Sigmoid colon (tissue), 7 donors: ENCODE results near the gene AATK. TPM values are rescaled to one million over a fixed set of nuclear protein-coding genes. Genes with fewer than 3 reads are reported as not detected.

Experiments
- DNase-seq: peaks from one replicate; pipeline ENCODE4 v3.0.0-alpha.2; 2019
- H3K27ac ChIP-seq, 4 donors: fragments of 200-600 bp; sonication (generic); one replicate each; pipeline ENCODE4 v1.5.1; 2016 to 2019; ENCODE audit warnings: mild to moderate bottlenecking in 1 of 4
- H3K27me3 ChIP-seq, 3 donors: fragments of 200-600 bp; sonication (generic); one replicate each; pipeline ENCODE4 v1.5.1; 2019; ENCODE audit warnings: mild to moderate bottlenecking in 1 of 3
- H3K36me3 ChIP-seq, 4 donors: fragments of 200-600 bp; sonication (generic); one replicate each; pipeline ENCODE4 v1.5.1; 2016 to 2019
- H3K4me1 ChIP-seq, 4 donors: fragments of 200-600 bp; sonication (generic); one replicate each; pipeline ENCODE4 v1.5.1; 2017 to 2019
- H3K4me3 ChIP-seq, 4 donors: fragments of 200-600 bp; sonication (generic); one replicate each; pipeline ENCODE4 v1.5.1; 2017 to 2019; ENCODE audit warnings: mild to moderate bottlenecking in 2 of 4, moderate library complexity in 1 of 4
- H3K9me3 ChIP-seq, 4 donors: fragments of 200-600 bp in 3 of 4; sonication (generic) in 3 of 4; one replicate each; pipeline versions ENCODE4 v1.5.1 to v1.6.1; 2013 to 2019
- EP300 ChIP-seq, 4 donors: sonication (generic); formaldehyde crosslinking; IDR thresholded peaks; one replicate each; pipeline ENCODE4 v1.6.1; 2017; ENCODE audit warnings: antibody characterized with exemption in 4 of 4
- POLR2A ChIP-seq, 2 donors: fragments of 450-650 bp; IDR thresholded peaks; one replicate each; pipeline ENCODE4 v1.6.1; 2016; ENCODE audit warnings: antibody characterized with exemption in 2 of 2, mild to moderate bottlenecking in 2 of 2, moderate library complexity in 2 of 2
- POLR2AphosphoS5 ChIP-seq, 4 donors: sonication (generic); formaldehyde crosslinking; IDR thresholded peaks; one replicate each; pipeline ENCODE4 v1.6.1; 2017; ENCODE audit warnings: antibody characterized with exemption in 4 of 4
- WGBS, 2 donors: extraction: QIAGEN DNeasy Blood & Tissue Kit; methylation state at CpG; one replicate each; pipeline ENCODE4 v1.1.7; 2013; 5-methylcytosine and 5-hydroxymethylcytosine counted together
- intact Hi-C: fragments of 100-400 bp; cut with DNase I; formaldehyde crosslinking; loops from one replicate; pipeline ENCODE4 v1.15.1; 2023
- polyA plus RNA-seq, 3 donors: library from polyadenylated mRNA; stranded (reverse); fragments of 200-250 nt; gene quantifications; one replicate each; pipeline ENCODE4 v1.2.3, GENCODE V29; 2013
- total RNA-seq, 4 donors: library from RNA; depleted of rRNA; stranded (reverse); fragments of >200 nt; gene quantifications; one replicate each; pipeline ENCODE4 v1.1.0, GENCODE V29; 2016
- TF ChIP-seq, protein P1 (sequence below), 4 experiments: fragments of 450-650 bp in 3 of 4; fragments of 200-600 bp in 1 of 4; IDR thresholded peaks; one replicate each; pipeline ENCODE4 v1.5.1; 2016 to 2019; ENCODE audit warnings: antibody characterized with exemption in 4 of 4, mild to moderate bottlenecking in 3 of 4, moderate library complexity in 2 of 4
- donor health status: healthy with polysubstance abuse.
- donor health status: Bipolar disorder and iron deficiency.
- donor health status: healthy.

AATK gene
- total and polyA plus RNA-seq, 7 donors, result 0.16 to 9.6 (median 4.2) TPM

DNA sequence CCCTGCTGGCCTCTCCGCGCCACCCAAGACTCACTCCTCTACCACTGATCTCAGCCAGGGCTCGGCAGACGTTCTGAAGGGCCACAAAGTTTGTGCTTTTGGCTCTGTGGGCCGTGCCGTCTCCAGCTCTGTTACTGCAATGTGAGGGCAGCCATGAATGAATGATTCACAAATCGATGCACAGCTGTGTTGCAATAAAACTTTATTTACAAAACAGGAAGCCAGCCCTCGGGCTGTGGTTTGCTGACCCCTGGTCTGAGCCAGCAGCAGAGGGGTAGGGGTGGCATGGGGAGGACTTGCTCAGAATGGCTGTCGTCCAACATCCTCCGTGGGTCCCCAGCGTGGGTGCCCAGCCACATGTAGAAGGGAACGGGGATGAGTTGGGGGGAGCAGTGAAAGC lies 63.7 kb downstream of the AATK start:
- WGBS, 2 donors, result 80 to 87% methylated on average over 12 of the region's 12 CpGs
- no peaks in the 10 kb centered on the region for H3K9me3 ChIP-seq
- DNase-seq, result no peak

DNA sequence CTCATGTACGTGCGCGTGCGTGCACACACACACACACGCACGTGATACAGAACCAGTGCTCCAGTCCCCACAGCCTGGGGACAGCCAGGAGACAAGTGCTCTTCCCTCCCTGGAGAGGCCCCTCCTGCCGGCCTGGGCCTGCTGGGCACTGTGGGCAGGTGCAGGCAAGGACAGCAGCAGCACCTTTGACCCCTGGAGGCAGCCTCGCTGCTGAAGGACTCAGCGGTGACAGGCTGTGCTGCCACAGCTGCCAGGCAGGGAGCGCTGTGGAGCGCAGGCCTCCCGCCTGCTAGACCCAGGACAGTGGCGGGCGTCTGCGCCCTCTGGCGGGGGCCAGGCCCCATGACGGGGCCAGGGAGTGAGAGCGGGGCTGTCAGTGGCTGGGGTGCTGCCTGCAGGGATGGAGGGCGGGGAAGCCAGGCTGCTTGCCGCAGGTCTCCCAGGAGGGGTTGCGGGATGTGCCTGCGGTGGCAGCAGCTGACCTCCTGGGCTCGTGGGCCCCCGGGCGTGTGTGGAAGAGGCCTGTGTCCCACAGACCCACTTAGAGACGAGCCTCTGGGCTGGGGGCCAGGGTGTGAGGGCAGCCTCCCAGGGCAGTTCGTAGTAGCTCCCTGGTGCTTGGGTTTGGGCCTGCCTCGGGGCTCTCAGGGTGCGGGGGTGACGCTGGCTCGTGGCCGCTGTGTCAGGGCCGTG lies 64.3 kb downstream of the AATK start:
- DNase-seq, result peak; percentile 87
- no peaks in the 10 kb centered on the region for H3K27me3 ChIP-seq
- intact Hi-C loops, result loop anchor here (1.0 kb wide), 1 partner anchor 111 kb away; no protein-coding TSS in a partner anchor
- TF ChIP-seq POLR2A (IDR thresholded peaks at IDR 0.05) (no peak), POLR2AphosphoS5 (IDR thresholded peaks at IDR 0.05) (peak in 3 of 4 donors; percentile 40 to 51 (median 42))
- TF ChIP-seq, protein P1, sequence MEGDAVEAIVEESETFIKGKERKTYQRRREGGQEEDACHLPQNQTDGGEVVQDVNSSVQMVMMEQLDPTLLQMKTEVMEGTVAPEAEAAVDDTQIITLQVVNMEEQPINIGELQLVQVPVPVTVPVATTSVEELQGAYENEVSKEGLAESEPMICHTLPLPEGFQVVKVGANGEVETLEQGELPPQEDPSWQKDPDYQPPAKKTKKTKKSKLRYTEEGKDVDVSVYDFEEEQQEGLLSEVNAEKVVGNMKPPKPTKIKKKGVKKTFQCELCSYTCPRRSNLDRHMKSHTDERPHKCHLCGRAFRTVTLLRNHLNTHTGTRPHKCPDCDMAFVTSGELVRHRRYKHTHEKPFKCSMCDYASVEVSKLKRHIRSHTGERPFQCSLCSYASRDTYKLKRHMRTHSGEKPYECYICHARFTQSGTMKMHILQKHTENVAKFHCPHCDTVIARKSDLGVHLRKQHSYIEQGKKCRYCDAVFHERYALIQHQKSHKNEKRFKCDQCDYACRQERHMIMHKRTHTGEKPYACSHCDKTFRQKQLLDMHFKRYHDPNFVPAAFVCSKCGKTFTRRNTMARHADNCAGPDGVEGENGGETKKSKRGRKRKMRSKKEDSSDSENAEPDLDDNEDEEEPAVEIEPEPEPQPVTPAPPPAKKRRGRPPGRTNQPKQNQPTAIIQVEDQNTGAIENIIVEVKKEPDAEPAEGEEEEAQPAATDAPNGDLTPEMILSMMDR (IDR thresholded peaks at IDR 0.05), result peak; percentile 100
- H3K4me3 ChIP-seq, result no peak overlapping the region
- H3K27ac ChIP-seq, result no peak overlapping the region
- WGBS, 2 donors, result 40 to 42% methylated on average over 33 of the region's 33 CpGs
- no peaks in the 10 kb centered on the region for H3K9me3 ChIP-seq
- peaks cover 0 to 32% (median 24%) of the 10 kb centered on the region in 4 donors for H3K4me1 ChIP-seq
- H3K36me3 ChIP-seq, result peaks cover 31 to 70% (median 44%) of the 10 kb centered on the region in 4 donors

More for the DNA sequence above, 63.7 kb downstream of the AATK start:
- no peak for TF ChIP-seq EP300 (IDR thresholded peaks at IDR 0.05)
- no peak for TF ChIP-seq POLR2A (IDR thresholded peaks at IDR 0.05)
- TF ChIP-seq POLR2AphosphoS5 (IDR thresholded peaks at IDR 0.05), result no peak
- TF ChIP-seq, protein P1 (IDR thresholded peaks at IDR 0.05), result no peak
- intact Hi-C loops, result no loop called here
- H3K4me3 ChIP-seq, result no peak overlapping the region
- H3K4me1 ChIP-seq, result peaks cover 0 to 26% (median 18%) of the 10 kb centered on the region in 4 donors
- H3K36me3 ChIP-seq, result peaks cover 35 to 76% (median 49%) of the 10 kb centered on the region in 4 donors
- no peak overlapping the region for H3K27ac ChIP-seq
- no peaks in the 10 kb centered on the region for H3K27me3 ChIP-seq

DNA sequence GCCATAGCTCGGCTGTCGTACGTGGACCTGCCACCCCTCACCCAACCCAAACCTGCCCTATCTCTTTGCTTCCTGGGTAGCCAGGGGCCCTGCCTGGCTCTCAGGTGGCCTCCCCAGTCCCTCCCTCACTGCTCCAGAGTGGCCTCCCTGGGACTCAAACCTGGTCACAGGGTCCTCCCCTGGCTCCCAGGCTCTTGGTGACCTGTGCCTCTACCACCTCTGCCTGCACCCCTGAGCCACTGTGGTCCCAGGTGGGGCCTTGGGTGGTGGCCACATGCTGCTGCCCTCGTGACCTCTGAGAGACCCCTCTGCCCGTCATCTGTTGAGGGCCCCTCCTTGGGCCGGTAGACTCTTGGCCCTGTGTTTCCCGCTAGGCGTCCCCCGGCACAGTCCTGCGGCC lies 65.4 kb downstream of the AATK start:
- Histone ChIP-seq H3K9me3 (no peaks in the 10 kb centered on the region), H3K27ac (no peak overlapping the region), H3K36me3 (peaks cover 22 to 59% (median 34%) of the 10 kb centered on the region in 4 donors), H3K4me3 (no peak overlapping the region), H3K4me1 (peaks cover 0 to 43% (median 35%) of the 10 kb centered on the region in 4 donors), H3K27me3 (no peaks in the 10 kb centered on the region)
- TF ChIP-seq POLR2AphosphoS5 (IDR thresholded peaks at IDR 0.05) (no peak), POLR2A (IDR thresholded peaks at IDR 0.05) (no peak), EP300 (IDR thresholded peaks at IDR 0.05) (no peak)
- TF ChIP-seq, protein P1 (IDR thresholded peaks at IDR 0.05), result no peak
- 94 to 96% methylated on average over 10 of the region's 10 CpGs for WGBS, 2 donors
- no peak for DNase-seq
- intact Hi-C loops, result loop anchor here (1.0 kb wide), 1 partner anchor 110 kb away; no protein-coding TSS in a partner anchor

DNA sequence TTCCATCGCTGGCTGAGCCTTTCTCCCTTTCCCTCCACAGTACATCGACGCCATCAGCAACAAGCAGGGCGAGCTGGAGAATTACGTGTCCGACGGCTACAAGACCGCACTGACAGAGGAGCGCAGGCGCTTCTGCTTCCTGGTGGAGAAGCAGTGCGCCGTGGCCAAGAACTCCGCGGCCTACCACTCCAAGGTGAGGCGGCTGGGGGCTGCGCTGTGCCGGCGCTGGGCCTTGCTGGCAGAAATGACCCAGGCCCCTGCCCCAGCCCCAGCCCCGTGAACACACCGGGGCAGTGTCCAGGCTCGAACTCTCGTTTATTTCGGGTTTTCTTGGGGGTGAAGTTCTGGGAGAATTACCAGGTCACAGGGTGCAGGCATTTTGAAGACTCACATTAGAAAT lies 66.1 kb downstream of the AATK start:
- H3K36me3 ChIP-seq, result peaks cover 22 to 51% (median 28%) of the 10 kb centered on the region in 4 donors
- 95 to 96% methylated on average over 23 of the region's 23 CpGs for WGBS, 2 donors
- no peaks in the 10 kb centered on the region for H3K9me3 ChIP-seq
- no peak for TF ChIP-seq POLR2AphosphoS5 (IDR thresholded peaks at IDR 0.05)
- TF ChIP-seq, protein P1 (IDR thresholded peaks at IDR 0.05), result no peak
- TF ChIP-seq EP300 (IDR thresholded peaks at IDR 0.05), result no peak
- TF ChIP-seq POLR2A (IDR thresholded peaks at IDR 0.05), result no peak
- H3K27me3 ChIP-seq, result no peaks in the 10 kb centered on the region
- no peak overlapping the region for H3K27ac ChIP-seq
- H3K4me1 ChIP-seq, result peaks cover 2 to 51% (median 43%) of the 10 kb centered on the region in 4 donors
- intact Hi-C loops, result no loop called here
- H3K4me3 ChIP-seq, result no peak overlapping the region
- no peak for DNase-seq
